Stimulated activated naive CD8-positive, alpha-beta T cell treated with anti-CD3 and anti-CD28 coated beads, Interleukin-15, Interleukin-2, amounts not matched to agents 100 ng/mL and 50 ng/mL, for 24 hours (primary cell): ENCODE data around the gene CHI3L1.

ENCODE experiments used
- H3K27ac Mint-ChIP-seq: one replicate; pipeline ENCODE4 v1.8.0; 2021; ENCODE audit warnings: mild to moderate bottlenecking, mixed read lengths
- H3K27me3 Mint-ChIP-seq: one replicate; pipeline ENCODE4 v1.8.0; 2021; ENCODE audit warnings: mixed read lengths
- H3K36me3 Mint-ChIP-seq: one replicate; pipeline ENCODE4 v1.8.0; 2021; ENCODE audit warnings: low read depth, mixed read lengths
- H3K4me1 Mint-ChIP-seq: one replicate; pipeline ENCODE4 v1.8.0; 2021; ENCODE audit warnings: low read depth, mixed read lengths
- H3K4me3 Mint-ChIP-seq: one replicate; pipeline ENCODE4 v1.8.0; 2021; ENCODE audit warnings: mild to moderate bottlenecking, mixed read lengths
- H3K9me3 Mint-ChIP-seq: one replicate; pipeline ENCODE4 v1.8.0; 2021; ENCODE audit warnings: mixed read lengths

The CHI3L1 gene

DNA sequence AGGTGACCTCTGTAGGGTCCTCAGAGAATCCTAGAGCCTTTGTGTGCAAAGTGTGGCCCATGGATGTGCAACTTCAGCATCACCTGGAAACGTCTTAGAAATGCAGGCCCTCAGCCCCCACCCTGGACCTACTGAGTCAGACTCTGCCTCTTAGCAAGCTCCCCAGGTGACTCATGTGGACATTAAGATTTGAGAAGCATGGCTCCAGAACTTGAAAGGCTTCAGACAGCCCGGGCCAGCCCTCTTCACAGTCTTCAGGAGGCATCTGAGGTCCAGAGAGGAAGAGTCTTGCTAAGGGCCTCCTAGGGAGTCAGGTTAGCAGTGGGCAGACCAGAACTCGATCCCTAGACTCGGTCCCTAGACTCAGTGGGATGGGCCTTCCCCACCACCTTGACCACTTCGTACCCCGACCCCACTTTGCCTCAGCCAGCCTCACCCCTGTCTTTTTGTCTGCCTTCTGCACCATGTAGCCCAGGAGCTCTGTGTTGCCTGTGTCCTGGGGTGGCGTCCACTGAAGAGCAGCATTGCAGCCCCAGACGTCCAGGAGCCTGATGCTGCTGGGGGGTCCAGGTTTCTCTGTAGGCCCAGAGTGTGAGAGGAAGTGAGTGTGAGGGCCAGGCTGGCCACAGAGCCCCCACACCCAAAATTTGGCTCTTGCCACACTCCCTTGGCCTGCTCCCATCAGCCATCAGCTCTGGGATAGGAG lies 15.7 kb downstream of the CHI3L1 start:
- Mint-ChIP-seq H3K36me3 (no peaks in the 10 kb centered on the region), H3K4me1 (no peaks in the 10 kb centered on the region), H3K27ac (no peak overlapping the region), H3K4me3 (no peak overlapping the region), H3K9me3 (no peaks in the 10 kb centered on the region), H3K27me3 (no peaks in the 10 kb centered on the region)

DNA sequence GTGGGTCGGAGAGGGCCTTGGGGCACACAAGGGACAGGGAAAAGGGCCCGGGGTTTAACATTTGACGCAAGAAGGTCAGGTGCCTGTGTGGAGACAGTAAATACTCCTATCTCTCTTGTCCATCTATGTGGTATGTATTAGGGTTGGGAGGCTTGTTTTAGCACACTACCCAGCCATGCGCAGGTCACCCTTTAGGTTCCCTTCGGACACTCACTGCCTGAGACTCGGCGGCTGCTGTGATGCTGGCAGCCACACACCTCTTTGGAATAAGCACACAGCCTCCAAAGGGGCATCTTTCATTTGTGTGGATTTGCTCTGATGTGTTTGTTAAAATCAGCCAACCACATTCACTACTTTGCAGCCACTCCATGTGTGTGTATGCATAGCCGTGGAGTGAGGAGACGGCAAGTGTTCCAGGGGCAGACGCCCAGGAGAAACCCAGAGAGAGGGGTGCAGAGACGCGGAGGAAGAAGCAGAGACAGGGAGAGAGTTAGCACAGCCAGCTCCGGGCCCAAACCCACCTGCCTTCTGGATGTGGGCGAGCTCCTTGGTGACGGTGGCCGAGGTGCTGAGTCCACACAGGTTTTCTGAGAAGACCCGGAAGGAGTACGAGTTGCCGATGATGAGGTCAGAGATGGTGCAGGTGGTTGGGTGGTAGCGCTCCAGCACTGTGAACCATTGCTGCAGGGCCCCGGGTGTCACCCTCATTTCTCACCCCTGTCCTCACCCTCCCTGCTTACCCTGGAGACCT lies 16.6 kb downstream of the CHI3L1 start:
- no peak overlapping the region for H3K4me3 Mint-ChIP-seq
- H3K4me1 Mint-ChIP-seq: no peaks in the 10 kb centered on the region
- H3K9me3 Mint-ChIP-seq: no peaks in the 10 kb centered on the region
- H3K36me3 Mint-ChIP-seq: no peaks in the 10 kb centered on the region
- H3K27ac Mint-ChIP-seq: no peak overlapping the region
- H3K27me3 Mint-ChIP-seq: no peaks in the 10 kb centered on the region

DNA sequence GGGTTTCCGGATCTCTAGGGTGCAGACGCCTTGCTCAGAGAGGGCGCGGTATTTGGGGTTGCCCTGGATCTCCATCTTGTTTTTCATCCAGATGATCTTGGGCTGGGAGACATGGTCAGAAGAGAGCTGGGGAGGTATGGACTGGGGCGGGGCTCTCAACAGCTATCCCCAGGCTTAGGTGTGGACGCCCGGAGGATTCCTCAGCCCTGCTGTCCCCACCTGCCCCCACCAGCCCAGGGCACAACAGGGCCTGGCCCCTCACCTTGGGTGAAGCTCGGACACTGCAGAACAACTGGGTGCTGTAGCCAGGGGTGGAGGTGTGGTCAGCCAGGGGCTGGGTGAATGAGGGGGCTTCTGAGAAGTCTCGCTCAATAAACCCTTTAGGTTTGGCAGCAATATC lies 17.5 kb downstream of the CHI3L1 start:
- H3K9me3 Mint-ChIP-seq: no peaks in the 10 kb centered on the region

DNA sequence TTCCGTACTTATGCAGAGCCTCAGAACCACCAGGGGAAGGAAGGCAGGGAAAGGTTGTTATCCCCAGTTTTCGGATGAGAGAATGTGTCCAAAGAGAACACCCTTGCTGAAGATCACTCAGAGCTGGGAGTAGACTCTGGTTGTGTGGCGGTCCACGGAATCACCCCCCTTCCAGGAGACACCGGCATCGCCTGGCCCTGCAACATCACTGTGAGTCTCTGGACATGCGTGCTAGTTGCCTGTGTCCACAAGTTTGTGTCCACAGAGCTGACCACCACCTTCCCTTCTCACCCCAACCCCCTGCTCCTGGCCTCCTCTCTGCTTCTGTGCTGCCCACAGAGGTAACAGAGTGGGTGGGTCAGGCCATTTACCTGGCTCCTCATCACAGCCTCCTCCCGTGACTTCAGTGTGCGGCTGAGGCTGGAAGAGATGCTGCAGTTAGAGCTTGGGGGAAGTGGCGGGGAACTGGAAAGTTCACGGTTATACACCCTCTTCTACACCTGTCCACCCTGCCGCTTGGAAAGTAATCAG lies 18.2 kb downstream of the CHI3L1 start:
- Mint-ChIP-seq H3K27ac (no peak overlapping the region), H3K4me1 (no peaks in the 10 kb centered on the region), H3K36me3 (no peaks in the 10 kb centered on the region), H3K4me3 (no peak overlapping the region), H3K27me3 (peaks cover 4% of the 10 kb centered on the region), H3K9me3 (no peaks in the 10 kb centered on the region)

More for the DNA sequence above, 17.5 kb downstream of the CHI3L1 start:
- no peak overlapping the region for H3K4me3 Mint-ChIP-seq
- H3K36me3 Mint-ChIP-seq: no peaks in the 10 kb centered on the region
- H3K27me3 Mint-ChIP-seq: peaks cover 4% of the 10 kb centered on the region
- no peaks in the 10 kb centered on the region for H3K4me1 Mint-ChIP-seq
- no peak overlapping the region for H3K27ac Mint-ChIP-seq

GRCh38 chr1:203167913-203168200 lies 18.6 kb downstream of the CHI3L1 start:
- peaks cover 8% of the 10 kb centered on the region for H3K27me3 Mint-ChIP-seq
- H3K36me3 Mint-ChIP-seq: no peaks in the 10 kb centered on the region

GRCh38 chr1:203167026-203167912 lies 19.2 kb downstream of the CHI3L1 start:
- Mint-ChIP-seq H3K36me3 (no peaks in the 10 kb centered on the region), H3K9me3 (no peaks in the 10 kb centered on the region), H3K27ac (no peak overlapping the region), H3K4me1 (no peaks in the 10 kb centered on the region), H3K4me3 (no peak overlapping the region), H3K27me3 (peaks cover 13% of the 10 kb centered on the region)

More at GRCh38 chr1:203167913-203168200, 18.6 kb downstream of the CHI3L1 start:
- H3K9me3 Mint-ChIP-seq: no peaks in the 10 kb centered on the region
- no peak overlapping the region for H3K4me3 Mint-ChIP-seq
- no peak overlapping the region for H3K27ac Mint-ChIP-seq
- H3K4me1 Mint-ChIP-seq: no peaks in the 10 kb centered on the region

- Mint-ChIP-seq H3K27me3 (peaks cover 14% of the 10 kb centered on the region), H3K4me3 (no peak overlapping the region), H3K36me3 (no peaks in the 10 kb centered on the region), H3K4me1 (no peaks in the 10 kb centered on the region), H3K27ac (no peak overlapping the region), H3K9me3 (no peaks in the 10 kb centered on the region)
These were observed 20.1 kb downstream of the CHI3L1 start for GRCh38 chr1:203166192-203166940.

GRCh38 chr1:203165800-203166161 lies 20.7 kb downstream of the CHI3L1 start:
- Mint-ChIP-seq H3K36me3 (no peaks in the 10 kb centered on the region), H3K4me3 (no peak overlapping the region), H3K9me3 (no peaks in the 10 kb centered on the region), H3K27me3 (peaks cover 14% of the 10 kb centered on the region), H3K27ac (no peak overlapping the region), H3K4me1 (no peaks in the 10 kb centered on the region)

DNA sequence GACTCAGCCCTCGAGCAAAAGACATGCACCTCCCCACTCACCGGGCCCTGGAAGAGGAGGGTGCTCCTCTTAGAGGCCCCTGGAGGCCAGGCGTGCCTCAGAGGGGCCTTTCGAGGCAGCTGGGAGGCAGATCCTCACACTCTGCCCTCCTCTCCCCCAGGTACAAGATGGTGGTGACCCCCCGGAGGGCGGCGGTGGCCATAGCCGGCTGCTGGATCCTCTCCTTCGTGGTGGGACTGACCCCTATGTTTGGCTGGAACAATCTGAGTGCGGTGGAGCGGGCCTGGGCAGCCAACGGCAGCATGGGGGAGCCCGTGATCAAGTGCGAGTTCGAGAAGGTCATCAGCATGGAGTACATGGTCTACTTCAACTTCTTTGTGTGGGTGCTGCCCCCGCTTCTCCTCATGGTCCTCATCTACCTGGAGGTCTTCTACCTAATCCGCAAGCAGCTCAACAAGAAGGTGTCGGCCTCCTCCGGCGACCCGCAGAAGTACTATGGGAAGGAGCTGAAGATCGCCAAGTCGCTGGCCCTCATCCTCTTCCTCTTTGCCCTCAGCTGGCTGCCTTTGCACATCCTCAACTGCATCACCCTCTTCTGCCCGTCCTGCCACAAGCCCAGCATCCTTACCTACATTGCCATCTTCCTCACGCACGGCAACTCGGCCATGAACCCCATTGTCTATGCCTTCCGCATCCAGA lies 21.3 kb downstream of the CHI3L1 start:
- no peak overlapping the region for H3K4me3 Mint-ChIP-seq
- no peak overlapping the region for H3K27ac Mint-ChIP-seq
- no peaks in the 10 kb centered on the region for H3K4me1 Mint-ChIP-seq
- H3K9me3 Mint-ChIP-seq: no peaks in the 10 kb centered on the region
- peaks cover 14% of the 10 kb centered on the region for H3K27me3 Mint-ChIP-seq
- H3K36me3 Mint-ChIP-seq: no peaks in the 10 kb centered on the region

GRCh38 chr1:203163891-203164635 lies 22.4 kb downstream of the CHI3L1 start:
- Mint-ChIP-seq H3K27me3 (peaks cover 19% of the 10 kb centered on the region), H3K4me1 (no peaks in the 10 kb centered on the region), H3K9me3 (peaks cover 4% of the 10 kb centered on the region), H3K4me3 (no peak overlapping the region), H3K27ac (no peak overlapping the region), H3K36me3 (no peaks in the 10 kb centered on the region)

DNA sequence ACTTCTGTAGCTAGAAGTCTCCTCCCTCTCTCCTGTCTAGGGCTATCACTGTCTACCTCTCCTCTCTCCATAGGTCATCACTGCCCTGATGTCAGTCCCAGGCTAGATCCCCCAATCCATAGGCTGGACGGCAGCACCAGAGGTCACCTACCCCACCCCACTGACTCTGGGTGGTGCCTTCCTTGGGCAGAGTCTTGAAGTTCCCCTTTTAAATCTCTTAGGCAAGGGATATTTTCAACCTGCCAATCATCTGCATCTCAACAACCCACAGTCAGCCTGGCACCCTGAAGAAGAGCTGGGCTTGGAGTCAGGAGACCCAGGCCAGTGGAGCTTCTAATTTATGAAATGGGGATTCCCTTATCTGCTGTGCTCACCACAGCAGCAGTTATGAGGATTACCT lies 24.1 kb downstream of the CHI3L1 start:
- Mint-ChIP-seq H3K27ac (no peak overlapping the region), H3K27me3 (peaks cover 19% of the 10 kb centered on the region), H3K9me3 (peaks cover 11% of the 10 kb centered on the region), H3K4me1 (no peaks in the 10 kb centered on the region), H3K36me3 (no peaks in the 10 kb centered on the region), H3K4me3 (no peak overlapping the region)

DNA sequence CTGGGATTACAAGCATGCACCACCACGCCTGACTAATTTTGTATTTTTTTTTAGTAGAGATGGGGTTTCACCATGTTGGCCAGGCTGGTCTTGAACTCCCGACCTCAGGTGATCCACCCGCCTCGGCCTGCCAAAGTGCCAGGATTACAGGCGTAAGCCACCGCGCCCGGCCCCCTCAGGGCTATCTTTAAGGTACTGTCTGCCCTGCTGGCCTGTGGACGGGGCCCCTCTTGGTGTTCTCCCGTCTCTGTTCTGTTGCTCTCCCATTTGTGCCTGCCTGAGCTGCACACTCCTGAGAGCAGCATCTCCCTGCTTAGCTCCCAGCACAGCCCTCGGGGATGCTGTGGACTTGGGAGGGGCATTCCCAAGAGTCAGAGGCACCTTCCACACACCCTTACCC lies 24.8 kb downstream of the CHI3L1 start:
- H3K27me3 Mint-ChIP-seq: peaks cover 19% of the 10 kb centered on the region
- peaks cover 11% of the 10 kb centered on the region for H3K9me3 Mint-ChIP-seq
- H3K4me1 Mint-ChIP-seq: no peaks in the 10 kb centered on the region
- no peaks in the 10 kb centered on the region for H3K36me3 Mint-ChIP-seq
- no peak overlapping the region for H3K4me3 Mint-ChIP-seq
- H3K27ac Mint-ChIP-seq: no peak overlapping the region

DNA sequence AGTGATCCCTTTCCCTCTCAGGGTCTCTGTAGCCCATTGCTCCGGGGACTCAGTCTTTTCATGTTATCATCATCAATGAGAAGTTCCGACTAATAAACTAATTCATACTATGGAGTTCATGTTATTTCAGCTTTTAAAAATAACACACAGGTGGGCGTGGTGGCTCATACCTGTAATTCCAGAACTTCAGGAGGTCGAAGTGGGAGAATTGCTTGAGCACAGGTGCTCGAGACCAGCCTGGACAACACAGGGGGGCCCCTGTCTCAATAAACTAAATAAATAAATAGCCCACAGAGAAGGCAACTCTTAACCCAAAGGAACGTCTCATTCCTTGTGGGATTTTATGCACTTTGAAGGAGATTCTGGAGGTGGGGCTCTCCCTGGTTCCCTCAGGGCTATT lies 25.3 kb downstream of the CHI3L1 start:
- H3K27me3 Mint-ChIP-seq: peaks cover 19% of the 10 kb centered on the region
- H3K4me1 Mint-ChIP-seq: no peaks in the 10 kb centered on the region
- peaks cover 11% of the 10 kb centered on the region for H3K9me3 Mint-ChIP-seq
- H3K36me3 Mint-ChIP-seq: no peaks in the 10 kb centered on the region
- H3K27ac Mint-ChIP-seq: no peak overlapping the region
- no peak overlapping the region for H3K4me3 Mint-ChIP-seq
